GM12878 (cell line): Measurements from ENCODE around the gene ADAD1. TPM values are rescaled to one million over a fixed set of nuclear protein-coding genes. Genes with fewer than 3 reads are reported as not detected.

Experiments
- ATAC-seq: fragments of 200-7000 bp; cut with Tn5 transposase; 3 replicates; pipeline ENCODE4 v1.9.1; 2020; ENCODE audit warnings: mild to moderate bottlenecking, moderate library complexity
- BruUV-seq: library from RNA; stranded (reverse); fragments of 400-500 nt; replicated peaks from 2 replicates; lab custom pipeline; 2021; lab: Mats Ljungman, UMichigan
- CTCF ChIA-PET: fragments of 300-600 bp; sonication (Branson Sonifier 250); formaldehyde crosslinking; extraction: SDS; loops from one replicate; lab custom pipeline; 2021; ENCODE audit warnings: inconsistent platforms; lab: Yijun Ruan, JAX
- POLR2A ChIA-PET: fragments of 350-600 bp; formaldehyde crosslinking; extraction: SDS; loops from one replicate; lab custom pipeline; 2021; ENCODE audit warnings: inconsistent platforms; lab: Charles Lee
- RAD21 ChIA-PET: fragments of 300-600 bp; sonication (Branson Sonifier 250); formaldehyde crosslinking; loops from one replicate; lab custom pipeline; 2023; ENCODE audit warnings: antibody characterized with exemption; ENCODE audit not compliant: unreplicated experiment; lab: Charles Lee
- SMC1A ChIA-PET: fragments of 300-600 bp; sonication (Branson Sonifier 250); formaldehyde crosslinking; loops from one replicate; lab custom pipeline; 2023; ENCODE audit not compliant: unreplicated experiment, uncharacterized antibody; lab: Charles Lee
- DNase-seq: peaks from one replicate; pipeline ENCODE4 v3.0.0-alpha.2; 2011; ENCODE audit warnings: low read depth, low spot score
- FAIRE-seq: peaks from 3 replicates; lab custom pipeline; 2011; peaks lifted over from hg19 to GRCh38; lab: Jason Lieb, UNC
- H2AFZ ChIP-seq: 2 replicates; pipeline ENCODE4 v1.6.0; 2011; ENCODE audit warnings: low read depth, low read length, control low read depth; ENCODE audit not compliant: control insufficient read depth
- H3K27ac ChIP-seq: 2 replicates; pipeline ENCODE4 v1.5.1; 2011; ENCODE audit warnings: control low read depth; ENCODE audit not compliant: control insufficient read depth, insufficient read depth
- H3K27me3 ChIP-seq, 2 experiments: replicated peaks in 1 of 2; 2 replicates each; pipeline versions ENCODE4 v1.6.0 to v1.6.1; 2011; ENCODE audit warnings: low read length in 1 of 2; ENCODE audit not compliant: control insufficient read depth in 2 of 2, insufficient read depth in 2 of 2
- H3K36me3 ChIP-seq, 2 experiments: 2 replicates each; pipeline ENCODE4 v1.5.1; 2011; ENCODE audit warnings: low read length in 1 of 2; ENCODE audit not compliant: control insufficient read depth in 2 of 2, insufficient read depth in 2 of 2
- H3K4me1 ChIP-seq: 2 replicates; pipeline ENCODE4 v1.6.1; 2011; ENCODE audit warnings: mild to moderate bottlenecking, low read length, moderate library complexity, mixed read lengths; ENCODE audit not compliant: control insufficient read depth, insufficient read depth
- H3K4me2 ChIP-seq: 2 replicates; pipeline ENCODE4 v1.6.0; 2011; ENCODE audit warnings: control low read depth; ENCODE audit not compliant: control insufficient read depth, insufficient read depth
- H3K4me3 ChIP-seq: fragments of 200-600 bp; sonication (generic); 2 replicates; pipeline ENCODE4 v1.5.1; 2016
- H3K79me2 ChIP-seq: 2 replicates; pipeline ENCODE4 v1.6.0; 2011; ENCODE audit warnings: low read length; ENCODE audit not compliant: control insufficient read depth, insufficient read depth
- H3K9ac ChIP-seq: 2 replicates; pipeline ENCODE4 v1.8.0; 2011; ENCODE audit warnings: low read length, control low read depth, mixed read lengths; ENCODE audit not compliant: control insufficient read depth, insufficient read depth
- H3K9me3 ChIP-seq: replicated peaks from 3 replicates; pipeline ENCODE4 v1.5.1; 2011; ENCODE audit warnings: mild to moderate bottlenecking, low read length; ENCODE audit not compliant: control insufficient read depth, insufficient read depth
- H4K20me1 ChIP-seq: 2 replicates; pipeline ENCODE4 v1.6.0; 2011; ENCODE audit not compliant: control insufficient read depth, insufficient read depth
- BMI1 ChIP-seq: fragments of 450-650 bp; IDR thresholded peaks from 2 replicates; pipeline ENCODE4 v1.6.1; 2016; ENCODE audit warnings: mild to moderate bottlenecking, moderate library complexity, borderline replicate concordance
- BRCA1 ChIP-seq: IDR thresholded peaks from 2 replicates; pipeline ENCODE4 v1.6.1; 2011; ENCODE audit warnings: low read depth, low read length, improper control_type of control experiment
- CUX1 ChIP-seq: IDR thresholded peaks from 2 replicates; pipeline ENCODE4 v1.6.1; 2012; ENCODE audit warnings: improper control_type of control experiment, low read depth, low read length; ENCODE audit not compliant: insufficient replicate concordance
- DPF2 ChIP-seq: fragments of 450-650 bp; IDR thresholded peaks from 2 replicates; pipeline ENCODE4 v1.6.1; 2017; ENCODE audit warnings: mild to moderate bottlenecking
- E2F4 ChIP-seq: IDR thresholded peaks from 2 replicates; pipeline ENCODE4 v1.6.1; 2012; ENCODE audit warnings: low read depth, low read length, improper control_type of control experiment
- EGR1 ChIP-seq, 2 experiments: IDR thresholded peaks; 1 replicate in 1 of 2; 2 replicates in 1 of 2; pipeline ENCODE4 v1.6.1; 2011 to 2012; ENCODE audit warnings: low read depth in 2 of 2, low read length in 2 of 2, borderline replicate concordance in 1 of 2, mild to moderate bottlenecking in 1 of 2, moderate library complexity in 1 of 2
- HDGF ChIP-seq: fragments of 450-650 bp; IDR thresholded peaks from 2 replicates; pipeline ENCODE4 v1.6.1; 2016; ENCODE audit warnings: antibody characterized with exemption
- NKRF ChIP-seq: fragments of 450-650 bp; conservative IDR thresholded peaks from 2 replicates; pipeline ENCODE4 v1.6.1; 2017; ENCODE audit warnings: mild to moderate bottlenecking, moderate library complexity
- NR2C1 ChIP-seq: fragments of 450-650 bp; IDR thresholded peaks from 2 replicates; pipeline ENCODE4 v1.6.1; 2017; ENCODE audit warnings: antibody characterized with exemption, mild to moderate bottlenecking, moderate library complexity
- NR2F1 ChIP-seq: fragments of 450-650 bp; conservative IDR thresholded peaks from 2 replicates; pipeline ENCODE4 v1.6.1; 2017; ENCODE audit warnings: mild to moderate bottlenecking
- NRF1 ChIP-seq: conservative IDR thresholded peaks from 2 replicates; pipeline ENCODE4 v1.6.1; 2011; ENCODE audit warnings: mild to moderate bottlenecking, low read depth, low read length, improper control_type of control experiment
- PML ChIP-seq: IDR thresholded peaks from 2 replicates; pipeline ENCODE4 v1.6.1; 2012; ENCODE audit warnings: low read length, inconsistent platforms
- TCF7 ChIP-seq: IDR thresholded peaks from 2 replicates; pipeline ENCODE4 v1.6.1; 2014; ENCODE audit warnings: antibody characterized with exemption, borderline replicate concordance
- YY1 ChIP-seq: IDR thresholded peaks from 2 replicates; pipeline ENCODE4 v1.6.1; 2011; ENCODE audit warnings: low read depth, mild to moderate bottlenecking, low read length
- ZNF274 ChIP-seq: IDR thresholded peaks from one replicate; pipeline ENCODE4 v1.8.0; 2011; ENCODE audit not compliant: insufficient read length, insufficient read depth
- ZNF622 ChIP-seq: fragments of 450-650 bp; IDR thresholded peaks from 2 replicates; pipeline ENCODE4 v1.6.1; 2017; ENCODE audit warnings: mild to moderate bottlenecking, inconsistent platforms
- WGBS: methylation state at CpG from one replicate; pipeline ENCODE4 v1.1.6; 2016; ENCODE audit warnings: low lambda C conversion rate; ENCODE audit not compliant: insufficient replicate concordance, insufficient coverage; ENCODE audit errors: missing lambda C conversion rate; 5-methylcytosine and 5-hydroxymethylcytosine counted together
- in situ Hi-C: fragments of 300-500 bp; cut with MboI; formaldehyde crosslinking; loops from 9 replicates; pipeline ENCODE4 v1.14.3; 2018; ENCODE audit warnings: mixed read lengths
- intact Hi-C: fragments of 100-400 bp; cut with micrococcal nuclease; formaldehyde crosslinking; loops from one replicate; pipeline ENCODE4 v1.14.2; 2022; ENCODE audit not compliant: unreplicated experiment
- polyA plus RNA-seq, 11 experiments: library from polyadenylated mRNA; depleted of rRNA in 4 of 11; unstranded in 6 of 11; stranded (reverse) in 5 of 11; fragments of >200 nt; fragmentation: Nextera tagmentation in 4 of 11; fragmentation: Illumina TruSeq in 1 of 11; extraction: Ambion mirVana in 4 of 11; extraction: Trizol in 1 of 11; gene quantifications; 1 replicate in 1 of 11; 2 replicates in 10 of 11; pipeline versions ENCODE4 v1.2.1 to v1.2.3, GENCODE V29; 2011 to 2016; ENCODE audit warnings: inconsistent platforms in 2 of 11, missing spikeins in 2 of 11, low read depth in 1 of 11
- total RNA-seq, 4 experiments: library from RNA; depleted of rRNA in 3 of 4; stranded (reverse); fragments of >200 nt in 3 of 4; fragmentation: Illumina TruSeq in 1 of 4; extraction: Trizol in 1 of 4; gene quantifications; 2 replicates each; pipeline versions ENCODE4 v1.2.1 to v1.2.3, GENCODE V29; 2013 to 2021

The ADAD1 gene
- total and polyA plus RNA-seq, 10 of the 15 experiments (the other 5 are each of a cell fraction or from before 2014, with no cell fraction given) = not detected

- TF ChIP-seq BMI1 = no peak
- TF ChIP-seq NR2F1 = no peak
- no peak for TF ChIP-seq YY1
- TF ChIP-seq, all 136 proteins: peak for 0
These were observed 44.4 kb downstream of the ADAD1 start (continued) for GRCh38 chr4:122423246-122423645.

- Histone ChIP-seq H2AFZ (no peak overlapping the region), H3K9me3 (no peaks in the 10 kb centered on the region), H3K4me3 (no peak overlapping the region), H3K9ac (no peak overlapping the region), H3K27me3 (no peaks in the 10 kb centered on the region), H3K79me2 (no peaks in the 10 kb centered on the region), H3K4me1 (no peaks in the 10 kb centered on the region), H4K20me1 (no peaks in the 10 kb centered on the region), H3K4me2 (no peak overlapping the region), H3K36me3 (no peaks in the 10 kb centered on the region), H3K27ac (no peak overlapping the region)
- 29% methylated on average over 5 of the region's 5 CpGs for WGBS
- ATAC-seq = no peak
- in situ Hi-C loops = no loop called here
- CTCF ChIA-PET = no interaction called here
- SMC1A ChIA-PET = no interaction called here
- RAD21 ChIA-PET = no interaction called here
- intact Hi-C loops = no loop called here
- POLR2A ChIA-PET = no interaction called here
- no TSS peak for BruUV-seq
- DNase-seq = no peak
- FAIRE-seq = no peak
- TF ChIP-seq NRF1 (no peak), DPF2 (no peak), ZNF274 (no peak), HDGF (no peak), ZNF622 (no peak), TCF7 (no peak), BMI1 (no peak), E2F4 (no peak), BRCA1 (no peak), EGR1 (IDR thresholded peaks at IDR 0.05; ENCODE audit: borderline replicate concordance in 1 of 2, low read depth in 2 of 2, low read length in 2 of 2) (no peak), NR2C1 (no peak), CUX1 (no peak), PML (no peak), NKRF (no peak)
These were observed 52.5 kb downstream of the ADAD1 start for GRCh38 chr4:122431351-122431750.
